Astrocyte of the hippocampus (primary cell): ENCODE results near the gene TICAM2.

Experiments used
- DNase-seq: peaks from one replicate; pipeline ENCODE4 v3.0.0; 2011; ENCODE audit warnings: low read depth, low spot score

The TICAM2 gene

GRCh38 chr5:115607935-115608334 lies 5.7 kb upstream of the TICAM2 start:
- DNase-seq: no peak

GRCh38 chr5:115605436-115605835 lies 3.2 kb upstream of the TICAM2 start:
- DNase-seq: no peak

- DNase-seq: peak; percentile 48
Observed at GRCh38 chr5:115602591-115603125, 379 bp upstream of the TICAM2 start.

GRCh38 chr5:115600766-115601165 lies 1.5 kb downstream of the TICAM2 start:
- DNase-seq: no peak

- DNase-seq: peak; percentile 42
Observed at GRCh38 chr5:115599924-115600323, 2.4 kb downstream of the TICAM2 start.

GRCh38 chr5:115599502-115599901 lies 2.8 kb downstream of the TICAM2 start:
- peak; percentile 22 for DNase-seq

GRCh38 chr5:115594128-115595047 lies 7.9 kb downstream of the TICAM2 start:
- DNase-seq: peak; percentile 51

GRCh38 chr5:115589043-115589442 lies 13.2 kb downstream of the TICAM2 start:
- DNase-seq: no peak

GRCh38 chr5:115588640-115589039 lies 13.6 kb downstream of the TICAM2 start:
- DNase-seq: no peak

GRCh38 chr5:115586525-115587146 lies 15.6 kb downstream of the TICAM2 start:
- no peak for DNase-seq

- DNase-seq: no peak
Observed at GRCh38 chr5:115585265-115585664, 17.0 kb downstream of the TICAM2 start.

GRCh38 chr5:115584501-115584900 lies 17.8 kb downstream of the TICAM2 start:
- no peak for DNase-seq

- peak; percentile 91 for DNase-seq
Observed at GRCh38 chr5:115583474-115583873, 18.8 kb downstream of the TICAM2 start.

GRCh38 chr5:115580941-115581340 lies 21.3 kb downstream of the TICAM2 start:
- DNase-seq: no peak

GRCh38 chr5:115579747-115580173 lies 22.5 kb downstream of the TICAM2 start:
- DNase-seq: no peak

- DNase-seq: no peak
Observed at GRCh38 chr5:115579216-115579615, 23.1 kb downstream of the TICAM2 start.

GRCh38 chr5:115578657-115579056 lies 23.6 kb downstream of the TICAM2 start:
- DNase-seq: no peak

GRCh38 chr5:115577741-115578140 lies 24.5 kb downstream of the TICAM2 start:
- no peak for DNase-seq

GRCh38 chr5:115577329-115577728 lies 24.9 kb downstream of the TICAM2 start:
- DNase-seq: no peak

GRCh38 chr5:115575167-115576070 lies 26.9 kb downstream of the TICAM2 start:
- peak; percentile 65 for DNase-seq

- DNase-seq: peak; percentile 63
Observed at GRCh38 chr5:115573133-115573532, 29.1 kb downstream of the TICAM2 start.
